HCEC 1CT (cell line): Measurements from ENCODE around the gene CFAP57.

Source experiments
- DNase-seq: peaks from one replicate; pipeline ENCODE4 v3.0.0-alpha.2; 2017

CFAP57 gene

DNA sequence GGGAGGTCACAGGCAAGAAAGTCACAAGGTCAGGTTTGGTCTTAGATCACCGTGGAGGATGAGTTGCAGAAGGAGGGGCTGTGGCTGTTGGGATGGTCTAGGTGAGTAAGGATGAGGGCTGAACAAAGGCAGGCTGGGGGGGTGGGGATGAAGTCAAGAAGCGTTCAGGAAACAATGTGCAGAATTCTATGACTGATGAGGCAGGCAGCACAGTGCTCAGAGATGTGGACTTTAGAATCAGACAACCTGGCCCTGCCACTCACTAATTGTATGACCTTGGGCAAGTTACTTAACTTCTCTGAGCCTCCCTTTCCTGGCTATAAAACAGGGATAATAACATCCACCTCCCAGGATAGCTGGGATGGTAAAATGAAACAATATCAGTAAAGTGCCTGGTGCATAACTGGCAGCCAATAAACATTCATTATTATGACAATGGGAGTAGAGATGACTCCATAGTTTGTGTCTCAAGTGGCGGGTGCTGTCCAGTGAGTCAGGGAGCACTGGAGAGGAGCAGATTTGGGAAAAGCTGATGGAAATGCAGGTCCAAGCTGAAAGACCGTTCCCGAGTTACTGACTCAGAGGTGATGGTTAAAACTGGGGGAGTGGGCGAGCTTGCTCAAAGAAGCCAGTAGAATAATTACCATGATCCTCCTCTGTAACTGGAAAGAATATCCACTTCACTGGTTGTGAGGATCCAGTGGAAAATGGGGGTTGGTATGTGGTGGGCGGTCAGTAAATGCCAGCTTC lies 130.8 kb downstream of the CFAP57 start:
- DNase-seq = no peak

DNA sequence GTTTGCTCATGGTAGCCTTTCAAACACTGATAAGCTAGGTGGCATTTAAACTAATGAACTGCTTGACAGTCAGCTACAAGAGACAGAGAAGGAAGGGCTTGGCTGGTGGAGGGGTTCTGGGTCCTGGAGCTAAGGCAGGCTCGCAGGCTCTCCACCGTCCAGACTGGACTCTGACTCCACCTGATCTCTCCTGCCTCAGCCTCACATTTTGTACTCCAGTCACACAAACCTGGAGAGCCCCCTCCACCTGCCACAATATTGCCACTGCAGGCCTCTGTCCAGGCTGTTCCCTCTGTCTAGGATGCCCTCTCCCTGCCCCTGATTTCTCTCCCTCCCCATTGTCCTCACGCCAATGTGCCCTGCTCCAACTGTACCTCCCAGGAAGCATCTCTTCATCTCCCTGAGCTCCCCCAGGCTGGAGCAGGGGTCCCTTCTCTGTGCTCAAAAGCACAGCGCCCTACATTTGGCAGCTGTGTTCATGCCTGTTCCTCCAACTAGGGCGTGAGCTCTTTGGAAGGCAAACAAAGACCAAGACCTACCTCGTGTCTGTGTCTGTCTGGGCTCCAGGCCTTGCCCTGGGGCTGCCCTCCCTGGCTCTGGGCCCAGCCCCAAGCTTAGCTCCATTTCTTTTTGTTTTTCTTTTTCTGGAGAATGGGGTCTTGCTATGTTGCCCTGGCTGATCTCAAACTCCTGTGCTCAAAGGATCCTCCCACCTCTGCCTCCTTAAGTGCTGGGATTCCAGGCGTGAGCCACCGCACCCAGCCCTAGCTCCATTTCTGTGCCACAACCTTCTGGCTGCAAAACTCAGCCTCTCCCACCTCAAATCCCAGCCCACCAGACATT lies 131.6 kb downstream of the CFAP57 start:
- no peak for DNase-seq
